ENCODE data around the gene UBQLN4. TPM values are rescaled to one million over a fixed set of nuclear protein-coding genes. Genes with fewer than 3 reads are reported as not detected.
"Not testable (repeated sequence)": the region's sequence is repeated elsewhere in the genome, so short reads cannot be mapped to it uniquely, and the experiment has no call there.

Gene UBQLN4
- total RNA-seq, 3 donors from 2014 or later, result 22.1 to 27.1 (median 23.3) TPM

DNA sequence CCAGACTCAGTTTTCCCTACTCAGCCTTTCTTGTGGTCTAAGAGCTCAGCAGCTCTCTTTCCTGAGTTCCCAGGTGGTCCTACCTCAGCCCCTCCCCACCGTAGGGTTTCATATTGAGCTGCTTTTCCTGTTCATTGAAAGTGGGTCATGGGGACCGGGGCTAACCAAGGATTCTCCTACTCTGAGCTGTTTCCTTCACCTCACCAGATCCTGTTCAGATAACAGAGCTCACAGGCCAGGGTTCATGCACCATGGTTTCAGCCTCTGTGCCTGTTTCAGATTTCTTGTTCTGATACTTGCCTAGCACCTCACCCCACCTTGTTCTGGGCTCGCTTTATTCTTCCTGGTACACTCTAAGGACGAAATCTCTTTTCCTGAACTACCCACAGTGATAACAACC is 8.5 kb downstream of the UBQLN4 start:
- Histone ChIP-seq H3K27ac (no peak overlapping the region), H3K4me1 (no peaks in the 10 kb centered on the region), H3K4me3 (no peak overlapping the region), H3K27me3 (no peaks in the 10 kb centered on the region), H3K9me3 (no peaks in the 10 kb centered on the region), H3K36me3 (peaks cover 7% of the 10 kb centered on the region)
- intact Hi-C loops (cut with DNase I; ENCODE audit: low total_unique reads), result no loop called here
- TF ChIP-seq, protein P1, sequence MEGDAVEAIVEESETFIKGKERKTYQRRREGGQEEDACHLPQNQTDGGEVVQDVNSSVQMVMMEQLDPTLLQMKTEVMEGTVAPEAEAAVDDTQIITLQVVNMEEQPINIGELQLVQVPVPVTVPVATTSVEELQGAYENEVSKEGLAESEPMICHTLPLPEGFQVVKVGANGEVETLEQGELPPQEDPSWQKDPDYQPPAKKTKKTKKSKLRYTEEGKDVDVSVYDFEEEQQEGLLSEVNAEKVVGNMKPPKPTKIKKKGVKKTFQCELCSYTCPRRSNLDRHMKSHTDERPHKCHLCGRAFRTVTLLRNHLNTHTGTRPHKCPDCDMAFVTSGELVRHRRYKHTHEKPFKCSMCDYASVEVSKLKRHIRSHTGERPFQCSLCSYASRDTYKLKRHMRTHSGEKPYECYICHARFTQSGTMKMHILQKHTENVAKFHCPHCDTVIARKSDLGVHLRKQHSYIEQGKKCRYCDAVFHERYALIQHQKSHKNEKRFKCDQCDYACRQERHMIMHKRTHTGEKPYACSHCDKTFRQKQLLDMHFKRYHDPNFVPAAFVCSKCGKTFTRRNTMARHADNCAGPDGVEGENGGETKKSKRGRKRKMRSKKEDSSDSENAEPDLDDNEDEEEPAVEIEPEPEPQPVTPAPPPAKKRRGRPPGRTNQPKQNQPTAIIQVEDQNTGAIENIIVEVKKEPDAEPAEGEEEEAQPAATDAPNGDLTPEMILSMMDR (IDR thresholded peaks at IDR 0.05), result no peak
- TF ChIP-seq POLR2AphosphoS5 (IDR thresholded peaks at IDR 0.05), result no peak
- TF ChIP-seq POLR2A (IDR thresholded peaks at IDR 0.05), result no peak
- no peak for DNase-seq (ENCODE audit: low spot score in 2 of 2)

GRCh38 chr1:156042828-156043227 is 10.8 kb downstream of the UBQLN4 start:
- TF ChIP-seq, protein P1 (IDR thresholded peaks at IDR 0.05), result no peak
- no peak for TF ChIP-seq POLR2A (IDR thresholded peaks at IDR 0.05)
- Histone ChIP-seq H3K36me3 (peaks cover 7% of the 10 kb centered on the region), H3K27me3 (no peaks in the 10 kb centered on the region), H3K4me1 (no peaks in the 10 kb centered on the region), H3K27ac (no peak overlapping the region), H3K9me3 (no peaks in the 10 kb centered on the region), H3K4me3 (no peak overlapping the region)
- intact Hi-C loops (cut with DNase I; ENCODE audit: low total_unique reads), result no loop called here
- DNase-seq (ENCODE audit: low spot score in 2 of 2), result no peak

DNA sequence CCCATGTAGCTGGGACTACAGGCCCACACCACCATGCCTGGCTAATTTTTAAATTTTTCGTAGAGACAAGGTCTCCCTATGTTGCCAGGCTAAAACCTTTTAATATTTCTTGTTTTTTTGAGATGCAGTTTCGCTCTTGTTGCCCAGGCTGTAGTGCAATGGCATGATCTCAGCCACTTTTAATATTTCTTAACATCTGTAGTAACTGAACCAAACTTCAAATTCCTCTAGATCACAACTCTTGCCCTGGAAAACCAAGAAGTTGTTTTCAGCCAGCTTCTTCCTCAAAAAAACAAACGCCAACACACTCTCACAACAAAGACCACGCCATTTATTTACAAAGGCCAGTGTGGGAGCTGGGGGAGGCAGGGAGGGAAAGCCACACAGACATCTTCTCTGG is 18.6 kb downstream of the UBQLN4 start:
- H3K4me1 ChIP-seq; H3K9me3 ChIP-seq; DNase-seq (ENCODE audit: low spot score in 2 of 2); H3K4me3 ChIP-seq; H3K27me3 ChIP-seq; H3K27ac ChIP-seq; intact Hi-C loops (cut with DNase I; ENCODE audit: low total_unique reads); H3K36me3 ChIP-seq: not testable (repeated sequence)

DNA sequence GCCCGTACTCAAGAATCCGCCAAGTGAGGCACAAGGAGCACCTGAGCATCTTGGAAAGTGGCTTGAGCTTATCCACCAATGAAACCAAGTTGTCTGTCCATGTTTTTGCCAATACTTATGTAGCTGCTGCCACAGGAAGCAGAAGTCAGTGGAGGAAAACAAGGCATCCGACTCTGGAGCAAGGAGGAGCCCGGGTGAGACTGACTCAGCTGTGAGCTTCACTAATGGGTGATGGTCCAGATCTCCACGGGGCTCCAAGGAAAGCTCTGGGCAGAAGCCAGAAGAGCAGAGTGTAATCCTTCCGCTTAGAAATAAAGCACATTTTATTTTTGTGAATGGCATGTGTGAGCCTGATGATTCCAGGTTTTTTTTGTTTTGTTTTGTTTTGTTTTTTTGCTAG is 20.6 kb downstream of the UBQLN4 start:
- H3K9me3 ChIP-seq, result no peaks in the 10 kb centered on the region
- H3K27me3 ChIP-seq, result no peaks in the 10 kb centered on the region
- no peaks in the 10 kb centered on the region for H3K4me1 ChIP-seq
- TF ChIP-seq POLR2A (IDR thresholded peaks at IDR 0.05) (no peak), POLR2AphosphoS5 (IDR thresholded peaks at IDR 0.05) (no peak)
- TF ChIP-seq, protein P1 (IDR thresholded peaks at IDR 0.05), result no peak
- intact Hi-C loops (cut with DNase I; ENCODE audit: low total_unique reads), result no loop called here
- DNase-seq (ENCODE audit: low spot score in 2 of 2), result no peak
- no peaks in the 10 kb centered on the region for H3K36me3 ChIP-seq
- H3K27ac ChIP-seq, result no peak overlapping the region
- H3K4me3 ChIP-seq, result no peak overlapping the region

DNA sequence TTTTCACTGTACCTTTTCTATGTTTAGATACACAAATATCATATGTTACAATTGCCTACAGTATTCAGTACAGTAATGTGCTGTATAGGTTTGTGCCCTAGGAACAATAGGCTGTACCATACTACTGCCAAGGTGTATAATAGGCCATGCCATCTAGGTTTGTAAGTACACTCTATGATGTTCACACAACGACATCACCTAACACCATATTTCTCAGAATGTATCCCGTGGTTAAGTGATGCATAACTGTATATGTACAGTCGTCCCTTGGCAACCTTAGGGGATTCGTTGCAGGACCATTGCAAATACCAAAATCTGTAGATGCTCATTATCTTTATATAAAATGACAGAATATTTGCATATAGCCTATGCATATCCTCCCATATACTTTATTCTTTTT is 27.0 kb downstream of the UBQLN4 start:
- Histone ChIP-seq H3K4me3 (no peak overlapping the region), H3K36me3 (no peaks in the 10 kb centered on the region), H3K27ac (no peak overlapping the region), H3K4me1 (no peaks in the 10 kb centered on the region), H3K27me3 (no peaks in the 10 kb centered on the region), H3K9me3 (no peaks in the 10 kb centered on the region)
- DNase-seq (ENCODE audit: low spot score in 2 of 2), result no peak
- TF ChIP-seq, protein P1 (IDR thresholded peaks at IDR 0.05), result no peak
- TF ChIP-seq POLR2A (IDR thresholded peaks at IDR 0.05) (no peak), POLR2AphosphoS5 (IDR thresholded peaks at IDR 0.05) (no peak)
- intact Hi-C loops (cut with DNase I; ENCODE audit: low total_unique reads), result no loop called here

GRCh38 chr1:156025876-156026275 is 27.7 kb downstream of the UBQLN4 start:
- TF ChIP-seq POLR2AphosphoS5 (IDR thresholded peaks at IDR 0.05) (no peak), POLR2A (IDR thresholded peaks at IDR 0.05) (no peak)
- TF ChIP-seq, protein P1 (IDR thresholded peaks at IDR 0.05), result peak in 2 of 3 donors; percentile 14 to 24
- Histone ChIP-seq H3K4me1 (no peaks in the 10 kb centered on the region), H3K27ac (no peak overlapping the region), H3K9me3 (no peaks in the 10 kb centered on the region), H3K4me3 (no peak overlapping the region), H3K36me3 (no peaks in the 10 kb centered on the region), H3K27me3 (no peaks in the 10 kb centered on the region)
- DNase-seq (ENCODE audit: low spot score in 2 of 2), result no peak
- intact Hi-C loops (cut with DNase I; ENCODE audit: low total_unique reads), result no loop called here

Measured in breast epithelium (tissue), 4 donors.